Measurements from ENCODE around the gene MAB21L4.

- TF ChIP-seq CTCF (IDR thresholded peaks at IDR 0.05), result no peak
- no peak for TF ChIP-seq POLR2A (IDR thresholded peaks at IDR 0.05)
- no peak for TF ChIP-seq POLR2AphosphoS5 (IDR thresholded peaks at IDR 0.05)
Observed at GRCh38 chr2:240876035-240876474, 19.9 kb downstream of the MAB21L4 start.

All from prostate gland (tissue), 2 donors.